ENCODE data around the gene PCDH9. TPM values are rescaled to one million over a fixed set of nuclear protein-coding genes. Genes with fewer than 3 reads are reported as not detected.

PCDH9 gene
- total RNA-seq, 1 donor from 2014 or later, result 0.75 TPM

DNA sequence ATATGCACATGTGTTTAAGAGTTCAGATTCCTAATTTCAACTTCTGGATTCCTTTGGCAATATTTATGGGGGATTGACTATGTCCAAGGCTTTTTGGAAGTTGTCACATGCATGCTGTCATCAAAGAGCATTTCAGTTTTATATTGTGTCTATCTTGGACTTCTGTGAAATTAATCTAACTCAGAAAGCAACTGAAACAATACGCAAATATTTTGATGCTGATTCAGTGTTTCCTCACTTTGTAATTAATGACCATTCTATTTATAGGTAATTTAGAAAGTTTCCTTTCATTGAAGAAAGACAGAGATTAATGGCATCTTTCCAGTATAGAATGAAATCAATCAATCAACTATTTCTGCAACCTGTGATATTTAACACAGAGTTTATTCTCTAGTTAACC, 550.1 kb downstream of the PCDH9 start:
- H3K27me3 ChIP-seq (ENCODE audit: control insufficient read depth, insufficient read depth, low read length), result no peaks in the 10 kb centered on the region
- H3K4me3 ChIP-seq (ENCODE audit: low read depth, low read length), result no peak overlapping the region
- no peak for TF ChIP-seq CTCF (IDR thresholded peaks at IDR 0.05; ENCODE audit: insufficient read depth, low read length, poor library complexity, severe bottlenecking)
- no peaks in the 10 kb centered on the region for H3K36me3 ChIP-seq (ENCODE audit: control insufficient read depth, insufficient read depth, low read length)
- no peak for DNase-seq (ENCODE audit: low read depth)

- no peak for DNase-seq (ENCODE audit: low read depth)
- Histone ChIP-seq H3K4me3 (ENCODE audit: low read depth, low read length) (no peak overlapping the region), H3K36me3 (ENCODE audit: control insufficient read depth, insufficient read depth, low read length) (no peaks in the 10 kb centered on the region), H3K27me3 (ENCODE audit: control insufficient read depth, insufficient read depth, low read length) (no peaks in the 10 kb centered on the region)
- TF ChIP-seq CTCF (IDR thresholded peaks at IDR 0.05; ENCODE audit: insufficient read depth, low read length, poor library complexity, severe bottlenecking), result no peak
These were observed 554.5 kb downstream of the PCDH9 start for GRCh38 chr13:66675620-66676019.

- no peaks in the 10 kb centered on the region for H3K27me3 ChIP-seq (ENCODE audit: control insufficient read depth, insufficient read depth, low read length)
- TF ChIP-seq CTCF (IDR thresholded peaks at IDR 0.05; ENCODE audit: insufficient read depth, low read length, poor library complexity, severe bottlenecking), result no peak
- no peak for DNase-seq (ENCODE audit: low read depth)
- H3K4me3 ChIP-seq (ENCODE audit: low read depth, low read length), result no peak overlapping the region
- no peaks in the 10 kb centered on the region for H3K36me3 ChIP-seq (ENCODE audit: control insufficient read depth, insufficient read depth, low read length)
These were observed 556.7 kb downstream of the PCDH9 start for GRCh38 chr13:66673401-66673800.

DNA sequence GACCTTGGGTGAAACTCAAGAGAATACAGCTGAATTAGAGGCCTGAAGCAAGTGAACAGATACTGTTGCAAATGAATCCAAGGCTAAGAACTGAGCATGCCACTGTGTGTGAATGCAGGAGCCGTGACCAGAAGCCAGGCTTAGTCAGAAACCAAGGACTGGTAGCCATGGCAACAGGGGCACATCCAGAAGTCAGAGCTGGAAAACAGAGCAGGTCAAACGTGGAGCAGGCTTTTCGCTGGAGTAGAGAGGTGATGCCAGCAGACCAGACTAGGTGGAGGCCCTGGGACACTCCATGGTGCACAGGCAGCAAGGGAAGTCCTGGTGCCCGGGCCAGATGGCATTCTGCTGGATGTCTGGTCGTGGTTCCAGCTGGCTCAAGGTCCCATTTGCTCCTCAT, 564.1 kb downstream of the PCDH9 start:
- Histone ChIP-seq H3K4me3 (ENCODE audit: low read depth, low read length) (no peak overlapping the region), H3K27me3 (ENCODE audit: control insufficient read depth, insufficient read depth, low read length) (no peaks in the 10 kb centered on the region), H3K36me3 (ENCODE audit: control insufficient read depth, insufficient read depth, low read length) (no peaks in the 10 kb centered on the region)
- no peak for TF ChIP-seq CTCF (IDR thresholded peaks at IDR 0.05; ENCODE audit: insufficient read depth, low read length, poor library complexity, severe bottlenecking)
- DNase-seq (ENCODE audit: low read depth), result peak; percentile 96

DNA sequence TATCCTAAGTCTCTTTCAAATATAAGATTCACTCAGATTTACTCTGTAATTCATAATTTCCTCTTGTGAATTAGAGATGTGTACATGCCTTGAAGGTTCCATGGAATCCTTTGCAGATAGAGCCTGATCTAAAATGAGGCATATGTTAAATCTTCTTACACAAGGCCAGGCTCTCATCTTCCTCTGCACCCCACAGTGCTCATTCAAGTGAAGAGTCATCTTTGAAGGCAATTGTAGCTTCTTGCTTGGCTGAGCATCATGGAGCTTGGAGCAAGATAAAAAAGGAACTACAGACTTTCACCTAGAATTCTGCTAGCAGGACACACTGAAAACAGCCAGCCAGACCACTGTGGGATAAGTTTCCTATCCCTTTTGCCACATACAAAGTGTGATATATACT, 566.4 kb downstream of the PCDH9 start:
- H3K4me3 ChIP-seq (ENCODE audit: low read depth, low read length), result no peak overlapping the region
- no peaks in the 10 kb centered on the region for H3K36me3 ChIP-seq (ENCODE audit: control insufficient read depth, insufficient read depth, low read length)
- no peak for DNase-seq (ENCODE audit: low read depth)
- TF ChIP-seq CTCF (IDR thresholded peaks at IDR 0.05; ENCODE audit: insufficient read depth, low read length, poor library complexity, severe bottlenecking), result no peak
- H3K27me3 ChIP-seq (ENCODE audit: control insufficient read depth, insufficient read depth, low read length), result no peaks in the 10 kb centered on the region

DNA sequence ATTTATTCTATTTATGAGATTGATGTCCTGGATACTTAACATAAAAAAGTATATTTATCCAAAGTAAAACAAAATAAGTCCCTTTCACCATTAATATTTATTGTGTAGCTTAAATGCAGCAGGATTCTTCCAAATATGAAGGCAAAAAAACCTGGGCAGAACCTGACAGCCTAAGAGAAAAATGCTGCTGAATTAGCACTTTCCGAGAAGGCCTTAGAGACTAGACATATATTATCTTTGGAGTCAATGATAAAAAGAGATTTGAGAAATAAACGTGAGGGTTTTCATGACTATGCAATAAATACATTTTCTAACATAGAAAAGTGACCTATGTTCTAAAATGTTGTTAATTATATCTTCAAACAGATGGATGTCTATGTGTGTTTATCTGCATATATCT, 566.9 kb downstream of the PCDH9 start:
- no peaks in the 10 kb centered on the region for H3K27me3 ChIP-seq (ENCODE audit: control insufficient read depth, insufficient read depth, low read length)
- H3K4me3 ChIP-seq (ENCODE audit: low read depth, low read length), result no peak overlapping the region
- H3K36me3 ChIP-seq (ENCODE audit: control insufficient read depth, insufficient read depth, low read length), result no peaks in the 10 kb centered on the region
- TF ChIP-seq CTCF (IDR thresholded peaks at IDR 0.05; ENCODE audit: insufficient read depth, low read length, poor library complexity, severe bottlenecking), result no peak
- no peak for DNase-seq (ENCODE audit: low read depth)

All from kidney epithelial cell (primary cell).